Activated naive CD8-positive, alpha-beta T cell (primary cell): ENCODE results near the gene MX1.

Source experiments
- H3K27ac Mint-ChIP-seq: one replicate; pipeline ENCODE4 v1.8.0; 2021; ENCODE audit warnings: mixed read lengths
- H3K27me3 Mint-ChIP-seq: one replicate; pipeline ENCODE4 v1.8.0; 2021; ENCODE audit warnings: mixed read lengths
- H3K36me3 Mint-ChIP-seq: one replicate; pipeline ENCODE4 v1.8.0; 2021; ENCODE audit warnings: mixed read lengths
- H3K4me1 Mint-ChIP-seq: one replicate; pipeline ENCODE4 v1.8.0; 2021; ENCODE audit warnings: low read depth, mixed read lengths
- H3K4me3 Mint-ChIP-seq: one replicate; pipeline ENCODE4 v1.8.0; 2021; ENCODE audit warnings: mild to moderate bottlenecking, mixed read lengths
- H3K9me3 Mint-ChIP-seq: one replicate; pipeline ENCODE4 v1.8.0; 2021; ENCODE audit warnings: low read depth, mixed read lengths

MX1 gene

DNA sequence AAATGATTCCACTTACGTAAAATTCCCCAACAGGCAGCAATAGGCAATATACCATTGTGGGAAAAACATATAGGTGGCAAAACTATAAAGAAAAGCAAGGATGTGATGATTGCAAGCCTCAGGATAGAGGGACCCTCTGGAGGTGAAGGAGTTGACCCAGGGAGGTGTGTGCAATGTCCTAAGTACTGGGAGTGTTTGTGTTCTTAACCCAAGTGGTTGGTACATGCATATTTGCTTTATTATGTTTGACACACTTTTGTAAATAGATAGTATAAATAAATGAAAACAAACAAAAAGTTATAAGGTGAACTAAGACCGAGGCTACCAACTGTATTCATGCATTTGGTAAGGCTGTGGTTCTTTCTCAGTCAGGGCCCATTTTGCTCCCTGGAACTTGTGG, 7.5 kb downstream of the MX1 start:
- Mint-ChIP-seq H3K4me3 (no peak overlapping the region), H3K9me3 (peaks cover 5% of the 10 kb centered on the region), H3K36me3 (peaks cover 40% of the 10 kb centered on the region), H3K27ac (no peak overlapping the region), H3K4me1 (peaks cover 29% of the 10 kb centered on the region), H3K27me3 (no peaks in the 10 kb centered on the region)

- peaks cover 5% of the 10 kb centered on the region for H3K9me3 Mint-ChIP-seq
- no peak overlapping the region for H3K4me3 Mint-ChIP-seq
- H3K36me3 Mint-ChIP-seq: peaks cover 34% of the 10 kb centered on the region
- no peaks in the 10 kb centered on the region for H3K27me3 Mint-ChIP-seq
- peaks cover 14% of the 10 kb centered on the region for H3K4me1 Mint-ChIP-seq
- H3K27ac Mint-ChIP-seq: no peak overlapping the region
These were observed 9.7 kb downstream of the MX1 start for GRCh38 chr21:41435706-41436105.

DNA sequence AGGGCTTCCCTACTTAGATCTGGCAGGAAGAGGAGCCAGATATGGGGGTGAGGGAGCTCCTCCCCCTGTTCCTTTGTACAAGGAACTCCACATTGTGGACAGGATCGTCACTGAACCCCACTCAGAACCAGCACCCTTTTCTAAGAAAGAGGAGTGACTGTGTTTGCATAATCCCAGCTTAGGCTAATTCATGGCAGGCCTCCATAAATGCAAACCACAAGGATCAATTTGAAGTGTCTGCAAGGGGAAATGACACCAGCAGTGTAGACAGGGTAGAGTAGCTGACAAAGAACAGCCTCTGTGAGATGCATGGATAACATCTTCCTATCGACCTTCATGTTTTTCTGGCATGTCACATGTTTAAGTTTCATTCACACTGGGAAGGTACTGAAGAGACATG, 11.7 kb downstream of the MX1 start:
- Mint-ChIP-seq H3K27me3 (no peaks in the 10 kb centered on the region), H3K4me3 (no peak overlapping the region), H3K36me3 (peaks cover 24% of the 10 kb centered on the region), H3K4me1 (peaks cover 10% of the 10 kb centered on the region), H3K27ac (no peak overlapping the region), H3K9me3 (peaks cover 5% of the 10 kb centered on the region)

- H3K4me3 Mint-ChIP-seq: no peak overlapping the region
- H3K27me3 Mint-ChIP-seq: no peaks in the 10 kb centered on the region
- H3K36me3 Mint-ChIP-seq: peaks cover 23% of the 10 kb centered on the region
- peaks cover 8% of the 10 kb centered on the region for H3K4me1 Mint-ChIP-seq
- H3K9me3 Mint-ChIP-seq: peaks cover 5% of the 10 kb centered on the region
- peak overlapping the region; percentile 17 for H3K27ac Mint-ChIP-seq
These were observed 12.5 kb downstream of the MX1 start for GRCh38 chr21:41438425-41439113.

- H3K27ac Mint-ChIP-seq: peak overlapping the region; percentile 18
- peaks cover 5% of the 10 kb centered on the region for H3K9me3 Mint-ChIP-seq
- H3K36me3 Mint-ChIP-seq: peaks cover 19% of the 10 kb centered on the region
- no peak overlapping the region for H3K4me3 Mint-ChIP-seq
- peaks cover 8% of the 10 kb centered on the region for H3K4me1 Mint-ChIP-seq
- no peaks in the 10 kb centered on the region for H3K27me3 Mint-ChIP-seq
These were observed 13.2 kb downstream of the MX1 start for GRCh38 chr21:41439248-41439647.

GRCh38 chr21:41441546-41441945, 15.5 kb downstream of the MX1 start:
- Mint-ChIP-seq H3K27ac (no peak overlapping the region), H3K4me1 (no peaks in the 10 kb centered on the region), H3K4me3 (no peak overlapping the region), H3K36me3 (peaks cover 4% of the 10 kb centered on the region), H3K9me3 (no peaks in the 10 kb centered on the region), H3K27me3 (no peaks in the 10 kb centered on the region)

GRCh38 chr21:41442481-41443186, 16.6 kb downstream of the MX1 start:
- peaks cover 8% of the 10 kb centered on the region for H3K36me3 Mint-ChIP-seq
- H3K4me3 Mint-ChIP-seq: no peak overlapping the region
- H3K27me3 Mint-ChIP-seq: no peaks in the 10 kb centered on the region

DNA sequence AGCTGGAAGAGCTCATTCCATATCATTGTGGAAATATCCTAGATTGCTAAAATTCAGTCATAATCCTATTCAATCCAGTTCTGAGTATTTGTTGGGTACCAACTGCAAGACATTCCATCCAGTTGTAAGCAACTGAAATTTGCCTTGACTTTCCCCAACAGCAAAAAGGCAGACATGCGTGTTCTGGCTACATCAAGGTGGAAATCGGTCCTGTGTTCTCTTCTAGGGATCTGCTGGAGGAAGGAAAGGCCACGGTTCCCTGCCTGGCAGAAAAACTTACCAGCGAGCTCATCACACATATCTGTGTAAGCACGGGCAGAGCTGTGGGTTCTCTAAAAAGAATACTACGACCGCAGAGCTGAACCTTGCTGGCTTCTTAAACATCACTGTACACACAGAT, 17.5 kb downstream of the MX1 start:
- Mint-ChIP-seq H3K27me3 (no peaks in the 10 kb centered on the region), H3K4me3 (no peak overlapping the region), H3K36me3 (peaks cover 8% of the 10 kb centered on the region), H3K4me1 (no peaks in the 10 kb centered on the region), H3K27ac (no peak overlapping the region), H3K9me3 (no peaks in the 10 kb centered on the region)

More at GRCh38 chr21:41442481-41443186, 16.6 kb downstream of the MX1 start:
- Mint-ChIP-seq H3K4me1 (no peaks in the 10 kb centered on the region), H3K9me3 (no peaks in the 10 kb centered on the region), H3K27ac (no peak overlapping the region)

DNA sequence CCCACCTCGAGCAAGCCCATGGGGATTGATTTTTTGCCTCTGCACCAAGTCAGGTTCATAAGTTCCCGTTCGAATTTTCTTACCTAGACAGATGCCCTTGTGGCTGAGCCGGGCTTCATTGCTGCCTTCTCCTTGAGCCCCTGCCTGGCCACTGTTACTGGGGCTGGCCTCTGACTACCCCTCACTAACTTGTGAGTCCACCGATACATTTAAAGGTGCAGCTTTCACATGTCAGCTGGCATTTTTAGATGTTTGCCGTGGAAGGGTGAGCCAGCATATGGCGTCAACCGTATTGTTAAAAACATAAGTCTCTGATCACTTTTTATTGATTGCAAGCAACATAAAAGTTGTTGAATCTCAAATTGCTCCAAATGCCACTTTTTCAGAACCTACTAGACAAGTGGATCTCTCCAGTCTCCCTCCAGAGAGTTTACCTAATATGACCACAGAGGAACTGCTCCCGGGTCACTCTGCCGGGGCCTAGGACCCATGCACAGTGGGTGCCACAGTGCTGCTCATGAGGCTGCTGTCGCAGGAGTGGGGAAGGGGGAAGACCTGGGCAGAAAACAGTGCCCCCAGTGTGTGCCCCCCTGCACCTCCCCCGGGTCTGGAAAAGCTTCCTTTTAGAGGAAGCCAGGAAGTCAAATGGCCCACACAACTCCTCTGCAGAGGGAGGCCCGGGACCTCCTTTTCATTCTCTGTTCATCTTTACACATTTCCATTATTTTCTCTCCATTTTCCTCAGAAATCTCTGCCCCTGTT, 18.8 kb downstream of the MX1 start:
- Mint-ChIP-seq H3K27me3 (no peaks in the 10 kb centered on the region), H3K36me3 (peaks cover 8% of the 10 kb centered on the region), H3K27ac (no peak overlapping the region), H3K4me1 (no peaks in the 10 kb centered on the region), H3K4me3 (no peak overlapping the region), H3K9me3 (no peaks in the 10 kb centered on the region)

DNA sequence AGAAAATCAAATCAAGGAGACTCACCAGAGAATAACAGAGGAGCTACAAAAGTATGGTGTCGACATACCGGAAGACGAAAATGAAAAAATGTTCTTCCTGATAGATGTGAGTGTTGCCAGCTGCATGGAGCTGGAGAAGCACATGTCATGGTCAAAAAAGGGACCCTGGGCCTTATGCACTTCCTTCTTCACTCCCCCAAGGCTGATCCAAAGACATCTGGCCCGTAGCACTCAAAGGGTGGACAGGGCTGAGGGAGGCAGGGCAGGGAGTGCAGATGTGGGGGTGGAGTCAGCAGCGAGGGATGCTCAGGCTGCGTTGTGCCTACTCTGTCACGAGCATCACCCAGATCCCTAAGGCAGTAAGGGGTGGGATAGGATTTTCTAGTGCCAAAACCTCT, 19.4 kb downstream of the MX1 start:
- peak overlapping the region; percentile 34 for H3K27ac Mint-ChIP-seq
- no peaks in the 10 kb centered on the region for H3K9me3 Mint-ChIP-seq
- no peak overlapping the region for H3K4me3 Mint-ChIP-seq
- H3K27me3 Mint-ChIP-seq: no peaks in the 10 kb centered on the region
- peaks cover 8% of the 10 kb centered on the region for H3K36me3 Mint-ChIP-seq
- no peaks in the 10 kb centered on the region for H3K4me1 Mint-ChIP-seq

DNA sequence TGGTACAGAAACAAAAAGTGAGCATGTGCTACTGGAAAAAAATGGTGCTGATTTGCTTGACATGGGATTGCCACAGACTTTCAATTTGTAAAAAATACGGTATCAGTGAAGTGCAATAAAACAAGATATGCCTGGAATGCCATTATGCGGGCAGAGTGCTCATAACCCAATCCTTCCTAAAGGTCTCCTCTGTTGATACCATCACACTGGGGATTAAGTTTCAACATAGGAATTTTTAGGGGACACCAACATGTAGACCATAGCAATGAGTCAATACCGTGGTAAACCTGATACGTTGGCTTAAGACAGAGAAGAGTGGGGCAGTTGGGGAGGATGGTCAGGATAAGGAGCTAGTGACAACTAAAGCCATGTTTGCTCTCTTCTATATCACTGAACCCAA, 20.5 kb downstream of the MX1 start:
- H3K36me3 Mint-ChIP-seq: peaks cover 8% of the 10 kb centered on the region
- no peaks in the 10 kb centered on the region for H3K27me3 Mint-ChIP-seq
- H3K9me3 Mint-ChIP-seq: no peaks in the 10 kb centered on the region
- H3K4me1 Mint-ChIP-seq: no peaks in the 10 kb centered on the region
- H3K4me3 Mint-ChIP-seq: no peak overlapping the region
- H3K27ac Mint-ChIP-seq: no peak overlapping the region

- H3K4me1 Mint-ChIP-seq: no peaks in the 10 kb centered on the region
- peaks cover 10% of the 10 kb centered on the region for H3K36me3 Mint-ChIP-seq
- no peak overlapping the region for H3K4me3 Mint-ChIP-seq
- H3K27me3 Mint-ChIP-seq: no peaks in the 10 kb centered on the region
- H3K9me3 Mint-ChIP-seq: no peaks in the 10 kb centered on the region
- H3K27ac Mint-ChIP-seq: peak overlapping the region; percentile 41
These were observed 21.3 kb downstream of the MX1 start for GRCh38 chr21:41447356-41447755.

- no peak overlapping the region for H3K4me3 Mint-ChIP-seq
- peak overlapping the region; percentile 22 for H3K27ac Mint-ChIP-seq
- no peaks in the 10 kb centered on the region for H3K9me3 Mint-ChIP-seq
- peaks cover 6% of the 10 kb centered on the region for H3K36me3 Mint-ChIP-seq
- H3K4me1 Mint-ChIP-seq: no peaks in the 10 kb centered on the region
- no peaks in the 10 kb centered on the region for H3K27me3 Mint-ChIP-seq
These were observed 23.6 kb downstream of the MX1 start for GRCh38 chr21:41449613-41450012.

- H3K36me3 Mint-ChIP-seq: peaks cover 6% of the 10 kb centered on the region
- no peak overlapping the region for H3K4me3 Mint-ChIP-seq
- H3K4me1 Mint-ChIP-seq: no peaks in the 10 kb centered on the region
- no peaks in the 10 kb centered on the region for H3K9me3 Mint-ChIP-seq
- no peaks in the 10 kb centered on the region for H3K27me3 Mint-ChIP-seq
- peak overlapping the region; percentile 54 for H3K27ac Mint-ChIP-seq
These were observed 26.0 kb downstream of the MX1 start for GRCh38 chr21:41451753-41452676.
